MM.1S (cell line): ENCODE measurements around the gene SCUBE1.

ENCODE experiments used
- EZH2 ChIP-seq: fragments of 300-600 bp; sonication (generic); optimal IDR thresholded peaks from 2 replicates; pipeline ENCODE3; 2017; ENCODE audit warnings: low read depth, mild to moderate bottlenecking, antibody characterized with exemption, low read length, mixed read lengths
- TF ChIP-seq, protein P1 (sequence below): fragments of 300-600 bp; sonication (generic); IDR thresholded peaks from 2 replicates; pipeline ENCODE4 v1.5.1; 2016; ENCODE audit warnings: antibody characterized with exemption, low read length, mixed read lengths

DNA sequence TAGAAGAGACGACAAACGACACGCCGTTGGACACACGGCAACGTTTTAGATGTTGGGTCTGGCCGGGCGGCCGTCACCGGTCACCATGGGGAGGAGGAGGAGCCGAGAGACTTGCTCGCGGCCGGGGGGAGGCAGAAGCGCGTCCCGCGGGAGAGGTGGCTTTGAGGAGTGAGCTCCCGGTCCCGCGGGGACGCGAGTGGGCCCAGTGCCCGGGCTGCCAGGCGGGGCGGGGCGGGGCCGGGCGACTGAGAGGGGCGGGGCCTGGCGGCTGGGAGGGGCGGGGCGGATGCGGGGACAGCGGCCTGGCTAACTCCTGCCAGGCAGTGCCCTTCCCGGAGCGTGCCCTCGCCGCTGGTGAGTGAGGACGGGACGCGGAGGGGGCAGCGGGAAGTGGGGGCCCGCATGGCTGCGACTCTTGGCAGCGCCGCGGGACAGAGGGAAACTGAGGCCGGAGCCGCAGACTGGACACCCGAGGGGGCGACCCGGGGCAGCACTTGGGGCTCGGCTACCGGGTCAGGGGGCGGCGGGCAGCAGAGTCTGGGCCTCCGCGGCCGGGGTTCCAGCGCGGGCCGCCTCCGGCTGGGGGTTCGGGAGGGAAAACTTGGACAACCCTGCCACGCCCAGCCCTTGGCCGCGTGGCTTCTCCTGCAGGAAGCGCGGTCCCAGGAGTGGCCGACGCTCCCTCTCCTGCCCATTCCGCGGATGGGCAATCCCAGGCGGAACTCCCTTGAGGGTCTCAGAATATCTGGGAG is 191.7 kb downstream of the SCUBE1 start, which contains the start of gene TSPO:
- TF ChIP-seq, protein P1, sequence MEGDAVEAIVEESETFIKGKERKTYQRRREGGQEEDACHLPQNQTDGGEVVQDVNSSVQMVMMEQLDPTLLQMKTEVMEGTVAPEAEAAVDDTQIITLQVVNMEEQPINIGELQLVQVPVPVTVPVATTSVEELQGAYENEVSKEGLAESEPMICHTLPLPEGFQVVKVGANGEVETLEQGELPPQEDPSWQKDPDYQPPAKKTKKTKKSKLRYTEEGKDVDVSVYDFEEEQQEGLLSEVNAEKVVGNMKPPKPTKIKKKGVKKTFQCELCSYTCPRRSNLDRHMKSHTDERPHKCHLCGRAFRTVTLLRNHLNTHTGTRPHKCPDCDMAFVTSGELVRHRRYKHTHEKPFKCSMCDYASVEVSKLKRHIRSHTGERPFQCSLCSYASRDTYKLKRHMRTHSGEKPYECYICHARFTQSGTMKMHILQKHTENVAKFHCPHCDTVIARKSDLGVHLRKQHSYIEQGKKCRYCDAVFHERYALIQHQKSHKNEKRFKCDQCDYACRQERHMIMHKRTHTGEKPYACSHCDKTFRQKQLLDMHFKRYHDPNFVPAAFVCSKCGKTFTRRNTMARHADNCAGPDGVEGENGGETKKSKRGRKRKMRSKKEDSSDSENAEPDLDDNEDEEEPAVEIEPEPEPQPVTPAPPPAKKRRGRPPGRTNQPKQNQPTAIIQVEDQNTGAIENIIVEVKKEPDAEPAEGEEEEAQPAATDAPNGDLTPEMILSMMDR, result no peak
- TF ChIP-seq EZH2, result no peak
